Activated CD8-positive, alpha-beta T cell treated with anti-CD3 and anti-CD28 coated beads, Interleukin-2, amount 10 ng/mL, durations not matched to agents 7 days and 5 days (primary cell): ENCODE results near the gene STRBP. TPM values are rescaled to one million over a fixed set of nuclear protein-coding genes. Genes with fewer than 3 reads are reported as not detected.

Experiments
- ATAC-seq: fragments of 150-1000 bp; cut with Tn5 transposase; one replicate; pipeline ENCODE4 v1.10.0; 2021; ENCODE audit warnings: moderate library complexity
- CTCF ChIA-PET: fragments of 350-600 bp; sonication (Branson Sonifier 250); formaldehyde crosslinking; loops from one replicate; lab custom pipeline; 2021; ENCODE audit warnings: antibody characterized with exemption; lab: Charles Lee
- POLR2A ChIA-PET: fragments of 350-600 bp; sonication (Branson Sonifier 250); formaldehyde crosslinking; loops from one replicate; lab custom pipeline; 2021; ENCODE audit warnings: antibody characterized with exemption; lab: Charles Lee
- DNase-seq: peaks from one replicate; pipeline ENCODE4 v3.0.0-alpha.2; 2020
- H3K27ac Mint-ChIP-seq: one replicate; pipeline ENCODE4 v1.8.0; 2021; ENCODE audit warnings: mild to moderate bottlenecking, mixed read lengths
- H3K27me3 Mint-ChIP-seq: one replicate; pipeline ENCODE4 v1.8.0; 2021; ENCODE audit warnings: low read depth, mixed read lengths
- H3K36me3 Mint-ChIP-seq: one replicate; pipeline ENCODE4 v1.8.0; 2021; ENCODE audit warnings: low read depth, mixed read lengths
- H3K4me1 Mint-ChIP-seq: one replicate; pipeline ENCODE4 v1.8.0; 2021; ENCODE audit warnings: low read depth, mixed read lengths
- H3K4me3 Mint-ChIP-seq: one replicate; pipeline ENCODE4 v1.8.0; 2021; ENCODE audit warnings: mild to moderate bottlenecking, mixed read lengths
- H3K9me3 Mint-ChIP-seq: one replicate; pipeline ENCODE4 v1.8.0; 2022; ENCODE audit warnings: mixed read lengths; ENCODE audit not compliant: insufficient read depth
- total RNA-seq, 2 experiments: library from RNA; stranded (reverse); gene quantifications; one replicate each; pipeline ENCODE4 v1.2.3, GENCODE V29; 2021

Gene STRBP
- total RNA-seq = 10 to 100 TPM; 26.1 to 26.5 TPM

DNA sequence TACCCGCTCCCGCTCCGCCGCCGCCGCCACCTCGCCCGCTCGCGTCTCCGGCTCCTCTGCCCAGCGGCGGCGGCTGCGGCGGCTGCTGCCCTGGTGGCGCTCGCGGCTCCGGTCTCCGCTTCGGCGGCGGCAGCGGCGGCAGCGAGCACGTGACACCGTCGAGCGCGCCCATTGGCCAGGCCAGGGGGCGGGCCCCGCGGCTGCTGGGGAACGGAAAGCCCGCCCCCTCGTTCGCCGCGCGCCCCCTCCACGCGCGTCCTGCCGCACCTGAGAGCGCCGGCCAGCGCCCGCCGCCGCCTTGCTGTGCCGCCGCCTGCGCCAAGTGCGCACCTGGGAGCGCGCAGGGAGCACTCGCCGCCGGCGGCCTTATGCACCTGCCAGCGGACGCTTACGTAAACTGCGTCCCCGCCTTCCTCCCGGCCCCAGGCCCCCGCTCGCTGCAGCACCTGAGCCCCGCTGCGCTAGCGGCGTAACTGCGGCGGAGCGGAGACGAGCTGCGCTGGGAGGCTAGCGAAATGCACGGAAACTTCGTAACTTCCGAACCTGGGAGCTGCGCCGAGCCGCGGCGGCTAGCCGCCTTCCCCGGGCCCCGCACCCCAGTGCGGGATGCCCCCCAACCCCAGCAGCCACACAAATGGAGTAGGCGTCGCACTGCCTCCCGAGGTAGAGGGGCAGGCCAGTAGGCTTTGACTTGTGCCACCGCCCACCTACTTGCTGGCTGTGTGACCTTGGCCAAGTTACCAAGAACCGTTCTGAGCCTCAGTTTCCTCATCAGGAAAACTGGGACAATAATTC lies at the start of gene STRBP:
Gene STRBP (minus strand): TSS at position 122 of the 795 bp plus-strand sequence. CDS start 84,452 bp downstream, outside the sequence.
- ATAC-seq (peak; percentile 93), DNase-seq (peak; percentile 92)
- H3K36me3 Mint-ChIP-seq = no peaks in the 10 kb centered on the region
- CTCF ChIA-PET = interaction anchor here (0.6 to 2.2 kb wide), 9 partner anchors 13 to 967 kb away, joined by 3 to 9 read pairs (median 4); no protein-coding TSS in a partner anchor
- peaks cover 3% of the 10 kb centered on the region for H3K27me3 Mint-ChIP-seq
- H3K9me3 Mint-ChIP-seq = no peaks in the 10 kb centered on the region
- H3K4me1 Mint-ChIP-seq = peaks cover 26% of the 10 kb centered on the region
- peak within 1 kb of the TSS; percentile 76 for H3K4me3 Mint-ChIP-seq
- peak within 1 kb of the TSS; percentile 70 for H3K27ac Mint-ChIP-seq
- POLR2A ChIA-PET = interaction anchor here (0.6 to 1.3 kb wide), 3 partner anchors 37 to 409 kb away, joined by 3 to 4 read pairs (median 3); no protein-coding TSS in a partner anchor

DNA sequence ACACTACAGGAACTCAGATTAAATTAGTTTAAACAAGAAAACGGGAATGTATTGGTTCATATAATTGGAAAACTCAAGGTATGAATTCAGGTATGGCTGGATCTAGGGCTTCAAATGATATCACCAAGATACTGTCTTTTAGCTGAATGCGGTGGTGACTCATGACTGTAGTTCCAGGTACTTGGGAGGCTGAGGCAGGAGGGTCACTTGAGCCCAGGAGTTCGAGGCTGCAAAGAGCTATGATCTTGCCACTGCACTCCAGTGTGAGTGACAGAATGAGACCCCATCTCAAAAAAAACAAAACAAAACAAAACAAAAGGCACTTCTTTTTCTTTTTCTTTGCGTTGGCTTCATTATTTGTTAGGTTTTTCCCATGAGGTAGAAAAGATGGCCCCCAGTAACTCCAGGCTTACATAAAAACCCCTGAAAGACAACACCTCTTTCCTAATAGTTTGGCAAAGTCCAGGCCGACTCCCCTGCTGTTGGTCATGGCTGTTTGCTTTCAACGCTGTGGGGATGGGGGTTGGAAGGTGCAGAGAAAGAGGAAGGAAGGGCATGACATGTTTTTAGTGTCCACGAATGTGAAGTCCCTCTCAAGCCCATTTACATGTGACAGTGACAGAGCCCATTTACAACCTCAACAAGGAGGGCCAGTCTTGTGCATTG lies 47.8 kb upstream of the STRBP start:
- peaks cover 8% of the 10 kb centered on the region for H3K27me3 Mint-ChIP-seq
- no peak for ATAC-seq
- no peak for DNase-seq
- H3K4me1 Mint-ChIP-seq = peaks cover 18% of the 10 kb centered on the region
- no peaks in the 10 kb centered on the region for H3K36me3 Mint-ChIP-seq
- ChIA-PET CTCF (no interaction called here), POLR2A (no interaction called here)
- no peaks in the 10 kb centered on the region for H3K9me3 Mint-ChIP-seq
- no peak overlapping the region for H3K27ac Mint-ChIP-seq
- no peak overlapping the region for H3K4me3 Mint-ChIP-seq

DNA sequence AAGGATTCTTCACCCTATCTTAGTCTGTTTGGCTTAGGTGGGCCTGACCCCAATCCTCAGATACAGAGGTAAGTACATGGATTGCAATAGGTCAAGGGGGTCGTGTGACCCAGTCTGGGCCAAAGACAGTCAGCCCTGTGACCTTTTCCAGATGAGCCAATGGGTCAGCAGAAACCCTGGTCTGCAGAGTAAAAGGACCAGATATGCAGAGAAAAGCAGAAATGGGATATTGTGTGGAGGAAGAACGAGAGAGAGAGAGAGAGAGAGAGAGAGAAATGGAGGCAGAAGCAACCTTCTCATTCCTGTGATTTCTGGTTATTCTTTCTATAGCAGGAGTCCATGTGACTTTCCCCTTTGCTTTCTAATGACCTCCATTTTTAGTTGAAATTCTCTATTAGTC lies 47.2 kb upstream of the STRBP start:
- Mint-ChIP-seq H3K4me1 (peaks cover 17% of the 10 kb centered on the region), H3K36me3 (no peaks in the 10 kb centered on the region), H3K27ac (no peak overlapping the region), H3K4me3 (no peak overlapping the region), H3K27me3 (peaks cover 10% of the 10 kb centered on the region), H3K9me3 (no peaks in the 10 kb centered on the region)
- ATAC-seq (no peak), DNase-seq (no peak)
- ChIA-PET CTCF (no interaction called here), POLR2A (no interaction called here)

DNA sequence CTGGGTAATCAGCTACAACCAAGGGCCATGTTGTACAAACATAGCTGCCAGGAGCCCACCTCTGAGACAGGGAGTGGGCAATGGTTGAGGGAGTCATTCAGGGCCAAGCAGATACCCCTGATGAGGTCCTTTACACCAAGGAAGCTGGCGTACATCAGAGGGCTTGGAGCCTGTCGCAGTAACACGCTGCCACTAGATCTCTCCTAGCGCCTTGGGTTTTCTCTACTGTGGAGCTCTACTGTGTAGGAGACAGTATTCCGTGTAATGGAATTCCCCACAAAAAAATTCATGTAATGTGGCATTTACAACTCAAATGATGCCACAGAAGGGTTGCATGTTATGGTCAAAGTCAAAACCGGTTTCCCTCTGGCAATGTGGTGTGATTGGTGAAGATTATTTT lies 46.2 kb upstream of the STRBP start:
- Mint-ChIP-seq H3K4me1 (peaks cover 13% of the 10 kb centered on the region), H3K27ac (no peak overlapping the region), H3K9me3 (no peaks in the 10 kb centered on the region), H3K4me3 (no peak overlapping the region), H3K36me3 (no peaks in the 10 kb centered on the region), H3K27me3 (peaks cover 10% of the 10 kb centered on the region)
- ChIA-PET CTCF (no interaction called here), POLR2A (interaction anchor here (2.8 kb wide), 1 partner anchor 8 kb away, joined by 12 read pairs; no protein-coding TSS in a partner anchor)
- ATAC-seq (no peak), DNase-seq (no peak)

DNA sequence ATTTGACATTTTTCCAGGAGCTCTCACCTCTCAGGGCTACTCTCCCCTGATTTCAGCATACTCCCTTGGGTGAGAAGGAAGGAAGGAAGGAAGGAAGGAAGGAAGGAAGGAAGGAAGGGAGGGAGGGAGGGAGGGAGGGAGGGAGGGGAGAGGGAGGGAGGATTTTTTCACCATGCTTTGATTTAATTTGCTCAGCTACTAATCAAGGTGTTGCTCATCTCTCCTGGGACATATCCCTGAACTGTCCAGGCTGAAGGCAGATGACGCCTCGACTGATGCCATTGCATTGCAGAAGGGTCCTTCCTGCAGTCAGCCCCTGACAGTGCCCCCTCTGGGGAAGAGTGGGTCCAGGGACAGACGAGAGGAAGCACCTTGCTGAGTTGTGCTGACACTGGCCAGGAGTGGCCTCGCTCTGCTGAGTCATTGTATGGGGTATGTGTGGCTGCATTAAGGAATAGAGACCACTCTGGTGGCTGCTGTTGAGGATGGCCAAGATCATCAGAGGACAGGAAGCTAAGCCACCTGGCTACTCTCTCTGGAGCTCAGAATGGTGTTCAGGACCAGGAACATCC lies 44.0 kb upstream of the STRBP start:
- Mint-ChIP-seq H3K4me1 (peaks cover 5% of the 10 kb centered on the region), H3K27ac (no peak overlapping the region), H3K9me3 (no peaks in the 10 kb centered on the region), H3K27me3 (peaks cover 10% of the 10 kb centered on the region), H3K4me3 (no peak overlapping the region), H3K36me3 (no peaks in the 10 kb centered on the region)
- CTCF ChIA-PET = interaction anchor here (0.7 kb wide), 1 partner anchor 37 kb away, joined by 3 read pairs; no protein-coding TSS in a partner anchor
- POLR2A ChIA-PET = interaction anchor here (2.8 kb wide), 1 partner anchor 11 kb away, joined by 12 read pairs; no protein-coding TSS in a partner anchor
- DNase-seq = no peak
- no peak for ATAC-seq

DNA sequence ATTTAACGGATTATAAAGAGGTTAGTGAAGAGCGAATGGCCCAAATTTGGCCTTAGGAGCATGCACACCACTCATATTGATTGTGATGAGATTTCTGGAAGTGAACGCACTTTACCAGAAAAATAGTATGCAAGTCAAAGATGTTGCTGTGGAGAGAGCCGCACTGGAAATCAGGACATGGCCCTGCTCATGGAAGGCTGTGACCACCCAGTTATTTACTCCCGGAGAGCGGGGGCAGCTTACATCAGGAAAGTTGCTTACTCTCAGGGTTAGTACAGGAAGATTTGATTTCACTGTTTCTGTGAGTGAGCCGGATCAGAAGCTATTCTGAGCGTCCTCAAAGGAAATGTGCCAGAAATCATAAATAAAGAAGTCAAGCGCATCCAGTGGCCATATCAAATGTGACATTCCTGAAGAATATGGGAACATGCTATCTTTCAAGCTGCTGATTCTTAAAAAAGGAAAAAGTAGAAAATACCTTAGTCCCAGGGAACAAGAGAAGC lies 42.9 kb upstream of the STRBP start:
- Mint-ChIP-seq H3K27ac (no peak overlapping the region), H3K27me3 (peaks cover 9% of the 10 kb centered on the region), H3K36me3 (no peaks in the 10 kb centered on the region), H3K4me3 (no peak overlapping the region), H3K9me3 (no peaks in the 10 kb centered on the region), H3K4me1 (peaks cover 5% of the 10 kb centered on the region)
- ATAC-seq (no peak), DNase-seq (no peak)
- ChIA-PET POLR2A (no interaction called here), CTCF (no interaction called here)

DNA sequence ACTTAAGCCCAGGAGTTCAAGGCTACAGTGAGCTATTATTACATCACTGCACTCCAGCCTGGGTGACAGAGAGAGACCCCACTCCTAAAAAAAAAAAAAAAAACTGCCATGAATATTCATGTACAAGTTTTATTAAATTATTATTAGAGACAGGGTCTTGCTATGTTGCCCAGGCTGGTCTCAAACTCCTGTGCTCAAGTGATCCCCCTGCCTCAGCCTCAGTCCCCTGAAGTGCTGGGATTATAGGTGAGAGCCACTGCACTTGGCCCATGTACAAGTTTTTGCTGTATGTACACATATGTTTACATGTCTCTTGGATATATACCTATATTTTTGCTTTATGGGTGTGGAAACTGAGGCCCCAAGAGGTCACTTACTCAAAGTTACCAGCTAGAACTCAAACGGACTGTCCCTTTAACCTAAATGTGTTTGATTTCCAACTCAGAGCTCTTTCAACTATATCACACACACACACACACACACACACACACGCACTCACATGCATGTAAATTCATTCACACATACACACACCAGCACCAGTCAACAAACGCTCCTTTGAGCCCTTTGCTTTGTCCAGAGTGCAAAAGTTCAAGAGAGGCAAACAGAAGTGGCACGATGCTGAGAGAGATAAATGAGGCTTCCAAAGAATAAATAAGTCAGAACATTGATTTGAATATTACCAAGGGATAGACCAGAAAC lies 42.3 kb upstream of the STRBP start:
- ChIA-PET CTCF (no interaction called here), POLR2A (no interaction called here)
- DNase-seq (no peak), ATAC-seq (no peak)
- Mint-ChIP-seq H3K27me3 (peaks cover 9% of the 10 kb centered on the region), H3K4me3 (no peak overlapping the region), H3K36me3 (no peaks in the 10 kb centered on the region), H3K27ac (no peak overlapping the region), H3K9me3 (no peaks in the 10 kb centered on the region), H3K4me1 (peaks cover 5% of the 10 kb centered on the region)

DNA sequence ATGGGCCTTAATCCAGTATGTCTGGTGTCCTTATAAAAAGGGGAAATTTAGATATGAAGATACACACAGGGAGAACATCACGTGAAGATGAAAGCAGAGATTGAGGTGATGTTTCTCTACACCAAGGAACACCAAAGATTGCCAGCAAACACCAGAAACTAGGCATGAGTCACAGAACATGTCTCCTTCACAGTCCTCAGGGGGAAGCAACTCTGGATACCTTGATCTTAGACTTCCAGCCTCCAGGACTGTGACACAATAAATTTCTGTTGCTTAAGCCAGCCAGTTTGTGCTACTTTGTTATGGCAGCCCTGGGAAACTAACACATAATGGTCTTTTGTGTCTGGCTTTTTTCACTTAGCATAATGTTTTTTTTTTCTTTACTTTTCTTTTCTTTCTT lies 41.2 kb upstream of the STRBP start:
- Mint-ChIP-seq H3K27me3 (peaks cover 9% of the 10 kb centered on the region), H3K27ac (no peak overlapping the region), H3K4me3 (no peak overlapping the region), H3K4me1 (peaks cover 14% of the 10 kb centered on the region), H3K9me3 (no peaks in the 10 kb centered on the region), H3K36me3 (no peaks in the 10 kb centered on the region)
- ATAC-seq = no peak
- DNase-seq = no peak
- POLR2A ChIA-PET = no interaction called here
- CTCF ChIA-PET = no interaction called here

DNA sequence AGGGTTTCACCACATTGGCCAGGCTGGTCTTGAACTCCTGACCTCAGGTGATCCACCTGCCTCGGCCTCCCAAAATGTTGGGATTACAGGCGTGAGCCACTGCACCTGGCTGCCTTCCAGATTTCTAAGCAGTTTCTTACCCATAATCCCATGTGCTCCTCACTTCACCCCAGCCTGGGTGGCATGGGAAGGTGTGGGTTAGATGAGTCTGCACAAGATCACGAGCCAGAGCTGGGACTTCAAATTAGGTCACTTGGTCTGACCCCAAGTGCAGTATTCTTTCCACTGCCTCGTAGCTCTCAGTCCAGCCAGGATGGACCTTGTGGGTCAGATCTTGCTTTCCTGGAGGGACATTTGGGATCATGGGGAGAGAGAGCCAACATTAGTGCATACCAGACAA lies 37.5 kb upstream of the STRBP start:
- DNase-seq (no peak), ATAC-seq (no peak)
- peaks cover 1% of the 10 kb centered on the region for H3K27me3 Mint-ChIP-seq
- POLR2A ChIA-PET = interaction anchor here (1.0 kb wide), 2 partner anchors 17 to 37 kb away, joined by 3 read pairs; no protein-coding TSS in a partner anchor
- H3K9me3 Mint-ChIP-seq = no peaks in the 10 kb centered on the region
- no peak overlapping the region for H3K27ac Mint-ChIP-seq
- no peaks in the 10 kb centered on the region for H3K36me3 Mint-ChIP-seq
- CTCF ChIA-PET = interaction anchor here (1.2 to 1.4 kb wide), 3 partner anchors 10 to 48 kb away, joined by 3 to 5 read pairs (median 3); no protein-coding TSS in a partner anchor
- peaks cover 37% of the 10 kb centered on the region for H3K4me1 Mint-ChIP-seq
- no peak overlapping the region for H3K4me3 Mint-ChIP-seq

DNA sequence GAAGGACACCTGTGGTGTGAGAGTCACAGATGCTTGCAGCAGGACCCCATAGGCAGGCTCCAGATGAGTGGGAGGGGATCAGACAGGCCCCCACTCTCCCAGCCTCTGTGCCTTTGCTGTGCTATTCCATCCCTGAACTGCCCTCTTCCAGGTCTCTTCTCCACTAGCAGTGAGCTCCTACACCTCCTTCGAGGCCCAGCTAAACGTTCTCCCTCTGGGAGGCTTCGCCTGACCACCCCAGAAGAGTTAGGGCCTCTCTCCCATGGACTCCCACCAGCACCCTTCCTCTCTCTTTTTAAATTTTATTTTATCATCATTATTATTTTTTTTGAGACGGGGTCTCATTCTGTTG lies 35.9 kb upstream of the STRBP start:
- CTCF ChIA-PET = interaction anchor here (1.0 to 1.7 kb wide), 5 partner anchors 8 to 81 kb away, joined by 3 to 11 read pairs (median 4); no protein-coding TSS in a partner anchor
- DNase-seq = no peak
- Mint-ChIP-seq H3K27ac (no peak overlapping the region), H3K36me3 (no peaks in the 10 kb centered on the region), H3K4me1 (peaks cover 35% of the 10 kb centered on the region), H3K4me3 (no peak overlapping the region), H3K9me3 (no peaks in the 10 kb centered on the region), H3K27me3 (no peaks in the 10 kb centered on the region)
- no peak for ATAC-seq
- POLR2A ChIA-PET = interaction anchor here (1.1 to 1.5 kb wide), 4 partner anchors 9 to 34 kb away, joined by 3 to 8 read pairs (median 6); no protein-coding TSS in a partner anchor
